Measurements from ENCODE around the gene AMZ1. TPM values are rescaled to one million over a fixed set of nuclear protein-coding genes. Genes with fewer than 3 reads are reported as not detected.
A peak's percentile ranks its signal among the peaks of the same experiment; 100 is the strongest.

Gene AMZ1
- total RNA-seq, 1 donor from 2014 or later = not detected

DNA sequence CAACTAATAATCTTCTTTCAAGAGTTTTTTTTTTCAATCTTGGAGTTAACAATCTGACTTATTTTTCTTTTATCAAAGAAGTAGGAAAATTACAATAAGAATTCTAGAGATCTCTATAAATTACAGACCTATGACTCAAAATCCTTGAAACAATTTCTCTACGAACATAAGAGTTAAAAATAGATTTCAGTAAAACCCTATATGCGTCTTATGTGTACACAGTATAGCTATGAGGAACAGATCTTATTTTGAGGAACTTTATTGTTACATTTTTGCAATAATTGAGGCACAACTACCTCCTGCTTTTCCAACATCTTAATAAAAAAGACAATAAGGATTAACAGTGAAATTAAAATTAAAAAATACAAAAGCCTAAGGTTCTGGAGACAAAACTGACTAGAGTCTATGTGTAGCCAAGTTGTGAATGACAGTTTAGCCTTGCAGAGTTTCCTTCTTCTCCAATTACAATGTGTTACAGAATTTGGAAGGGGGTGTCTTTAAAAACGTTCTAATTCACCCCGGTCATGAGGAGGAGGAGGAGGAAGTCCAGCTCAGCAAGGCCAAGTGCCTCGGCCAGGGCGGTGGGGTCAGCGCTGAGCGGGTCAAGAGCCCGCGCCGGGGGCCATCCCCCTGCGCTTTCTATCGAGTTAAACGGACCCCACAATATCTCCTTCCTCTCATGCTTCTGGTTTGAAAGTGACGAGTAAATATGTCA is 40.5 kb downstream of the AMZ1 start:
- no peak overlapping the region for H3K9ac ChIP-seq
- no peak for DNase-seq (ENCODE audit: low spot score)

DNA sequence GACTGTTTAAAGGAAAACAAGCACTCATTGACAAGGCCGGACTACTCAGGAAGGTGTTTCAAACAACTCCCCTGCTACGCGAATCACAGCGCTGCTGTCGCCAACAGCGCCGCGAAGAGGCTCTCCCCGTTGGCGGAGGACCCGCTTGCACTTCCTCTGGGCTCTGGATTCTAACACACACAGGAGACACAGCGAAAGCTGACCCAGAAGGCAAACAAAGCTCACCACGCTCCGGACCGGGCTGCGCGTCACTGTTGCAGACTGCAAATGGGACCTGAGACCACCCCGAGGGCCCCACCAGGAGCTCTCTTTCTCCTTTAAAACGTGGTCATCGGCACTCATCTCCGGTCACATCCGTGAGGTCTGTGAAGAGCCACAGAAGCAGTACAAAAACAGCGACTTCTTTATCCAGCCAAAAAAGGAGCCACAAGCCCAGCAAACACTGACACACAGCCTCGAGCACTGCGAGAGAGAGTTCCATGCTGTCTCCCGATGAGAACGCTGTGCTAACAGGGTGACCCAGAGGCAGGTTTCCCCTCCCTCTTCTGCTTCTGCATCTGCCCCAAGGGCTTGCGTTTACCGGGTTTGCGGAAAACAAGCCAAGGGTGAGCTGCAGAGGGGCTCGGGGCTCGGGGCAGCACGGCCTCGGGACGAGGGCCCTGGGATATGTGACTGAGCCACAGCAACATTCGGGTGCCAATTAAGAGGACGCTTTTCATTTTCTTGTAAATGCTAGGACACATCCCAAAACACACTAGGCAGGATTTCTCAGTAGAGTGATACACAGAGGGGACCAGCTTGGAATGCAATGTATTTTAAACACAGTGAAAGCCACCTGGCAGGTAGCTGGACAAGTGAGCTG is 41.3 kb downstream of the AMZ1 start:
- no peak overlapping the region for H2AFZ ChIP-seq (replicated peaks)
- H3K4me2 ChIP-seq = no peak overlapping the region

More for the DNA sequence above, 40.5 kb downstream of the AMZ1 start:
- Histone ChIP-seq H3K4me3 (no peak overlapping the region), H3K36me3 (peaks cover 4% of the 10 kb centered on the region), H3K9me3 (ENCODE audit: low read depth) (no peaks in the 10 kb centered on the region), H3F3A (ENCODE audit: low read depth) (no peaks in the 10 kb centered on the region), H3K4me1 (no peaks in the 10 kb centered on the region), H3K27me3 (no peaks in the 10 kb centered on the region), H3K27ac (no peak overlapping the region), H4K20me1 (ENCODE audit: low read depth) (peaks cover 8% of the 10 kb centered on the region), H2AFZ (replicated peaks) (no peak overlapping the region), H3K4me2 (no peak overlapping the region), H3K79me2 (ENCODE audit: low read depth) (no peaks in the 10 kb centered on the region)
- Mint-ChIP-seq H3K36me3 (peaks cover 34% of the 10 kb centered on the region), H3K4me3 (no peak overlapping the region), H3K9me3 (no peaks in the 10 kb centered on the region), H3K27me3 (ENCODE audit: insufficient read depth, low read depth) (peaks cover 2% of the 10 kb centered on the region), H3K4me1 (no peaks in the 10 kb centered on the region), H3K27ac (no peak overlapping the region)
- TF ChIP-seq EZH2 (IDR thresholded peaks at IDR 0.05) (no peak), EZH2phosphoT487 (IDR thresholded peaks at IDR 0.05) (no peak)
- TF ChIP-seq, protein P1, sequence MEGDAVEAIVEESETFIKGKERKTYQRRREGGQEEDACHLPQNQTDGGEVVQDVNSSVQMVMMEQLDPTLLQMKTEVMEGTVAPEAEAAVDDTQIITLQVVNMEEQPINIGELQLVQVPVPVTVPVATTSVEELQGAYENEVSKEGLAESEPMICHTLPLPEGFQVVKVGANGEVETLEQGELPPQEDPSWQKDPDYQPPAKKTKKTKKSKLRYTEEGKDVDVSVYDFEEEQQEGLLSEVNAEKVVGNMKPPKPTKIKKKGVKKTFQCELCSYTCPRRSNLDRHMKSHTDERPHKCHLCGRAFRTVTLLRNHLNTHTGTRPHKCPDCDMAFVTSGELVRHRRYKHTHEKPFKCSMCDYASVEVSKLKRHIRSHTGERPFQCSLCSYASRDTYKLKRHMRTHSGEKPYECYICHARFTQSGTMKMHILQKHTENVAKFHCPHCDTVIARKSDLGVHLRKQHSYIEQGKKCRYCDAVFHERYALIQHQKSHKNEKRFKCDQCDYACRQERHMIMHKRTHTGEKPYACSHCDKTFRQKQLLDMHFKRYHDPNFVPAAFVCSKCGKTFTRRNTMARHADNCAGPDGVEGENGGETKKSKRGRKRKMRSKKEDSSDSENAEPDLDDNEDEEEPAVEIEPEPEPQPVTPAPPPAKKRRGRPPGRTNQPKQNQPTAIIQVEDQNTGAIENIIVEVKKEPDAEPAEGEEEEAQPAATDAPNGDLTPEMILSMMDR (IDR thresholded peaks at IDR 0.05) = no peak

DNA sequence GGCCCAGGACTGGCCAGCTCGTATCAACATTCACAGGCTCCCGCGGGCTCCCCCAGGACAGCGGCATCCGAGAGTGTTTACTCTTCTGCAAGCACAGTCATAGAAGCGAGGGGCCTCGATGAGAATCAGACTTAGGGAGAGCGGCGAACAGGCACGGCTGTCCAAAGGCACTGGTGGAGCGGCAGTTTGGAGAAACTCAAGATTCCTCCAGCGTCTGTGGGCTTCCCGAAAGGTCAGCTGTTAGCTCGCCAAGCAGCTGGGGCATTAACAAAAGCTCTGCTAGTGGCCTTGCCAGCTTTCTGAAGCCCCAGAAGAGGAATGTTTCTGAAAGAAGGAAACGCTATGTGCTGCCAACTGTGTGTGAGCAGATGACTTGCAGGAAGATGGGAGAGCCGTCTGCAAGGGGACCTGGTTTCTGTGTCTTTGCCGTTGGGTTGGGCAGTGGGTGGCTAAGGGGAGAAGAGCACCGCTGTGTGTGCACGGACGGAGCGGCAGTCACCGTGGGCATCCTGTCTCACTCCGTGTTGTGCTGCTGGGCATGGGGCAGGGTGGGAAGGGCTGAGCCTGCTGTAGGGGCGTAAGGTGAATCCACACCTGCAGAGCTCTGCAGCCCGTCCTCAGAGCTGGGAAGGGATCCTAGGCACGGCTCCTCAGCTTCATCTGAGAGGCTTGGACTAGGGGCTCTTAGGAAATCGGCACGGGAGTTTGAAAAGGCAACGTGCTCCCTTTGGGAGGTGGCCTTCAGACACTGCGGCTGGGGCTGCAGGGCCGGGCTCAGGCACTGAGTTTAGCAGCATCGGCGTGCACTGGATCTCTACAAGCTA is 42.1 kb downstream of the AMZ1 start:
- Mint-ChIP-seq H3K4me3 (no peak overlapping the region), H3K27me3 (ENCODE audit: insufficient read depth, low read depth) (peaks cover 2% of the 10 kb centered on the region), H3K9me3 (no peaks in the 10 kb centered on the region), H3K27ac (peak overlapping the region; percentile 43), H3K36me3 (peaks cover 37% of the 10 kb centered on the region), H3K4me1 (peaks cover 3% of the 10 kb centered on the region)
- Histone ChIP-seq H3K27me3 (no peaks in the 10 kb centered on the region), H3K4me2 (no peak overlapping the region), H3K36me3 (peaks cover 4% of the 10 kb centered on the region), H2AFZ (replicated peaks) (no peak overlapping the region), H3K4me1 (no peaks in the 10 kb centered on the region), H3K9me3 (ENCODE audit: low read depth) (no peaks in the 10 kb centered on the region), H3K4me3 (no peak overlapping the region), H3F3A (ENCODE audit: low read depth) (no peaks in the 10 kb centered on the region), H4K20me1 (ENCODE audit: low read depth) (peaks cover 12% of the 10 kb centered on the region), H3K27ac (peak overlapping the region; percentile 11), H3K9ac (no peak overlapping the region), H3K79me2 (ENCODE audit: low read depth) (no peaks in the 10 kb centered on the region)
- no peak for DNase-seq (ENCODE audit: low spot score)
- TF ChIP-seq EZH2 (IDR thresholded peaks at IDR 0.05) = no peak
- no peak for TF ChIP-seq EZH2phosphoT487 (IDR thresholded peaks at IDR 0.05)
- TF ChIP-seq, protein P1 (IDR thresholded peaks at IDR 0.05) = no peak

More for the DNA sequence above, 41.3 kb downstream of the AMZ1 start:
- peaks cover 8% of the 10 kb centered on the region for H4K20me1 ChIP-seq (ENCODE audit: low read depth)
- TF ChIP-seq EZH2phosphoT487 (IDR thresholded peaks at IDR 0.05) (no peak), EZH2 (IDR thresholded peaks at IDR 0.05) (no peak)
- TF ChIP-seq, protein P1 (IDR thresholded peaks at IDR 0.05) = no peak
- no peak overlapping the region for H3K9ac ChIP-seq
- H3F3A ChIP-seq (ENCODE audit: low read depth) = no peaks in the 10 kb centered on the region
- peaks cover 4% of the 10 kb centered on the region for H3K36me3 ChIP-seq
- Mint-ChIP-seq H3K4me3 (no peak overlapping the region), H3K9me3 (no peaks in the 10 kb centered on the region), H3K36me3 (peaks cover 35% of the 10 kb centered on the region), H3K27me3 (ENCODE audit: insufficient read depth, low read depth) (peaks cover 2% of the 10 kb centered on the region), H3K4me1 (peaks cover 1% of the 10 kb centered on the region), H3K27ac (peak overlapping the region; percentile 43)
- no peaks in the 10 kb centered on the region for H3K4me1 ChIP-seq
- no peaks in the 10 kb centered on the region for H3K27me3 ChIP-seq
- H3K27ac ChIP-seq = peak overlapping the region; percentile 11
- no peak for DNase-seq (ENCODE audit: low spot score)
- no peak overlapping the region for H3K4me3 ChIP-seq
- no peaks in the 10 kb centered on the region for H3K79me2 ChIP-seq (ENCODE audit: low read depth)
- H3K9me3 ChIP-seq (ENCODE audit: low read depth) = no peaks in the 10 kb centered on the region

Measured in neural progenitor cell (in vitro differentiated cells).